A204.1 (cell line): ENCODE data around the gene TXNDC17.
"Not testable (repeated sequence)": the region's sequence is repeated elsewhere in the genome, so short reads cannot be mapped to it uniquely, and the experiment has no call there.

ENCODE experiments used
- FAIRE-seq: peaks from 2 replicates; lab custom pipeline; 2012; peaks lifted over from hg19 to GRCh38; lab: Jason Lieb, UNC

TXNDC17 gene

DNA sequence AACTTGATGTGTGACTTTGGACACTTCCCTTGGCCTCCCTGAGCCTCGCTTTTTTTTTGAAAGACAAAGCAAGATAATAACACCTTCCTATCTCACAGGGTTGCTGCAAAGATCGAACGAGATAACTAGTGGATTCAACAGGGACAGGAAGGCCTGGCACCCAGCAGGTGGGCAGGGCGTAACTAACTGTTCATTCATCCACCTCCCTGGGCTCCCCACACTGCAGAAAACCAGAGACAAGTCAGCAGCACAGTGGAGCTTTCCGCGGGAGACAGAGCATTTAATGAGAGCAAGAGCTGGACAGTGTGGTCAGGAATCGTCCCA, 43.6 kb downstream of the TXNDC17 start:
- FAIRE-seq, result no peak

- no peak for FAIRE-seq
Measured at GRCh38 chr17:6684881-6685767, 44.3 kb downstream of the TXNDC17 start.

DNA sequence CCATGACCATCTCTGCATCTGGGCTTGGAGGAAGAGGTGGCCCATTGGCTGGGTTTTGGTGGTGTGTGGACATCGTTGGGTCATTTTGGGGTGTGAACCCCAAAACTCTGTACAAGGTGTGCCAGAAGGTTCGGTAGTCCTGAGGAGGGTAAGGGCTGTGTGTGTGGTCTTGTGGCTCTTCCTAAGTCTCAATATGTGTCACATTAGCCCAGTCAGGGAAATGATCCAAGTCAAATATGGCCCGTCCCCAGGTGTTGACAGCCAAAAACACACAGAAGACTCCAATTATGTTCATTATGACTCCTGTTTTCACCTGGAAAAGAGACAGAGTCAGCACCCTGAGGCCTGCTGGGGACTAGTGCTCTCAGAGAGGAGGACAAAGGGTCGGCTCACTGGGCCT, 45.2 kb downstream of the TXNDC17 start:
- FAIRE-seq, result no peak

DNA sequence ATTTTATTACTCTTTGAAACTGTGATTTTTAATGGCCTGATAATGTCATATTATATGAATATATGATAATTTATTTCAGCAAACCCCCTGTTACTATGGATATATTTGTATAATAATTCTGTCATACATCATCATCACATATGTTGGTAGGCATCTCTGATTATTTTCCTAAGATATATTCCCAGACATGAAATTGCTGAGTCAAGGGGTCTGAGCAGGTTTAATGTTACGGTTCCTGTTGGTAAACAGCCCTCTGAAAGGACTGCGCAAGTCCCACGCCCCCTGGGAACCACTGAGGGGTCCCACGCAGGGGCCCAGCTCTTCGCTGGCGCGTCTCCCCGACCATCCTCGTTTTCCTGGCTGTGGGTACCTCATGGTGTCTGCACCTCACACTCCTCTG, 48.1 kb downstream of the TXNDC17 start:
- FAIRE-seq, result no peak

- FAIRE-seq, result no peak
Measured at GRCh38 chr17:6690641-6691040, 49.8 kb downstream of the TXNDC17 start.

DNA sequence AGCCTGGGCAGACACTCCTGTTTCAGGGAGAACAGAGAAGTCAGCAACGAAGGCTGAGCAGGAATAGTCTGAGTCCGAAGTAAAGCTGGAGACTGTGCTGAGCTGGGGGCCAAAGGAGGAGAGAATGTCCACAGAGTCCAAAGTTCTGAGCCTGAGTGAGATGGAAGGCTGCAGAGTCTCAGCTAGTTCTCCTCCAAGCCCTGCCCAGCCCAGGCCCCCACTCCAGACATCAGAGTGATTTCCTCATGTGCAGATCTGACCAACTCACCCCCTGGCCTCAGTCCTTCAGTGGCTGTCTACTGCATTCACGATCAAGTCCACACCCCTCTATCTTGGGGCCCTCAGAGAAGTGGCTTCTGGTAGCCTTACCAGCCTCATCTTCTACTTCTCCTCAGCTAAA, 50.7 kb downstream of the TXNDC17 start:
- no peak for FAIRE-seq

- FAIRE-seq, result not testable (repeated sequence)
Measured at GRCh38 chr17:6691958-6692357, 51.1 kb downstream of the TXNDC17 start.
